ENCODE data around the gene UBAC2. TPM values are rescaled to one million over a fixed set of nuclear protein-coding genes. Genes with fewer than 3 reads are reported as not detected.

Gene UBAC2
- total RNA-seq, 1 donor from 2014 or later = 57.7 TPM

GRCh38 chr13:99435998-99436397 is 235.3 kb downstream of the UBAC2 start:
- Histone ChIP-seq H3K27me3 (no peaks in the 10 kb centered on the region), H3K4me1 (peaks cover 20% of the 10 kb centered on the region), H3K27ac (no peak overlapping the region), H3K9me3 (no peaks in the 10 kb centered on the region), H3K4me3 (no peak overlapping the region), H3K36me3 (no peaks in the 10 kb centered on the region)
- no peak for DNase-seq (ENCODE audit: extremely low spot score in 2 of 2)
- intact Hi-C loops (cut with DNase I) = loop anchor here (5.0 kb wide), 1 partner anchor 164 kb away; no protein-coding TSS in a partner anchor
- no peak for TF ChIP-seq CTCF (IDR thresholded peaks at IDR 0.05)
- no peak for TF ChIP-seq POLR2A (IDR thresholded peaks at IDR 0.05)
- TF ChIP-seq POLR2AphosphoS5 (IDR thresholded peaks at IDR 0.05; ENCODE audit: insufficient read depth in 1 of 2, low read depth in 1 of 2) = no peak

MicroRNA genes within 50 kb of the gene (microRNA counts, 767-probe panel; counts per million panel counts)
- 238 to 261 counts per million in 2 donors for microRNA hsa-miR-623

Small RNA genes within 50 kb of the gene (microRNA-seq; reads per million reads assigned to microRNA genes)
- not detected for gene MIR623 (ENCODE audit: borderline number of aligned reads, borderline replicate concordance)

Small RNA genes within 50 kb of the gene (small RNA-seq; reads per million reads assigned to genes)
- gene MIR623 (not detected), gene RN7SKP9 (not detected)

Other genes with a start within 250 kb of the UBAC2 start
- 88.4 TPM for gene DOCK9, start 222.8 kb upstream of the UBAC2 start, total RNA-seq
- gene GPR18, start 57.5 kb downstream of the UBAC2 start, total RNA-seq = not detected
- 12.0 TPM for gene GPR183, start 106.5 kb downstream of the UBAC2 start, total RNA-seq